Sigmoid colon (tissue), 7 donors: ENCODE measurements around the gene KRT6C. TPM values are rescaled to one million over a fixed set of nuclear protein-coding genes. Genes with fewer than 3 reads are reported as not detected.

Source experiments
- DNase-seq: peaks from one replicate; pipeline ENCODE4 v3.0.0-alpha.2; 2019
- H3K27ac ChIP-seq, 4 donors: fragments of 200-600 bp; sonication (generic); one replicate each; pipeline ENCODE4 v1.5.1; 2016 to 2019; ENCODE audit warnings: mild to moderate bottlenecking in 1 of 4
- H3K27me3 ChIP-seq, 3 donors: fragments of 200-600 bp; sonication (generic); one replicate each; pipeline ENCODE4 v1.5.1; 2019; ENCODE audit warnings: mild to moderate bottlenecking in 1 of 3
- H3K36me3 ChIP-seq, 4 donors: fragments of 200-600 bp; sonication (generic); one replicate each; pipeline ENCODE4 v1.5.1; 2016 to 2019
- H3K4me1 ChIP-seq, 4 donors: fragments of 200-600 bp; sonication (generic); one replicate each; pipeline ENCODE4 v1.5.1; 2017 to 2019
- H3K4me3 ChIP-seq, 4 donors: fragments of 200-600 bp; sonication (generic); one replicate each; pipeline ENCODE4 v1.5.1; 2017 to 2019; ENCODE audit warnings: mild to moderate bottlenecking in 2 of 4, moderate library complexity in 1 of 4
- H3K9me3 ChIP-seq, 4 donors: fragments of 200-600 bp in 3 of 4; sonication (generic) in 3 of 4; one replicate each; pipeline versions ENCODE4 v1.5.1 to v1.6.1; 2013 to 2019
- EP300 ChIP-seq, 4 donors: sonication (generic); formaldehyde crosslinking; IDR thresholded peaks; one replicate each; pipeline ENCODE4 v1.6.1; 2017; ENCODE audit warnings: antibody characterized with exemption in 4 of 4
- POLR2A ChIP-seq, 2 donors: fragments of 450-650 bp; IDR thresholded peaks; one replicate each; pipeline ENCODE4 v1.6.1; 2016; ENCODE audit warnings: antibody characterized with exemption in 2 of 2, mild to moderate bottlenecking in 2 of 2, moderate library complexity in 2 of 2
- POLR2AphosphoS5 ChIP-seq, 4 donors: sonication (generic); formaldehyde crosslinking; IDR thresholded peaks; one replicate each; pipeline ENCODE4 v1.6.1; 2017; ENCODE audit warnings: antibody characterized with exemption in 4 of 4
- WGBS, 2 donors: extraction: QIAGEN DNeasy Blood & Tissue Kit; methylation state at CpG; one replicate each; pipeline ENCODE4 v1.1.7; 2013; 5-methylcytosine and 5-hydroxymethylcytosine counted together
- intact Hi-C: fragments of 100-400 bp; cut with DNase I; formaldehyde crosslinking; loops from one replicate; pipeline ENCODE4 v1.15.1; 2023
- polyA plus RNA-seq, 3 donors: library from polyadenylated mRNA; stranded (reverse); fragments of 200-250 nt; gene quantifications; one replicate each; pipeline ENCODE4 v1.2.3, GENCODE V29; 2013
- total RNA-seq, 4 donors: library from RNA; depleted of rRNA; stranded (reverse); fragments of >200 nt; gene quantifications; one replicate each; pipeline ENCODE4 v1.1.0, GENCODE V29; 2016
- TF ChIP-seq, protein P1 (sequence below), 4 experiments: fragments of 450-650 bp in 3 of 4; fragments of 200-600 bp in 1 of 4; IDR thresholded peaks; one replicate each; pipeline ENCODE4 v1.5.1; 2016 to 2019; ENCODE audit warnings: antibody characterized with exemption in 4 of 4, mild to moderate bottlenecking in 3 of 4, moderate library complexity in 2 of 4
- donor health status: healthy with polysubstance abuse.
- donor health status: Bipolar disorder and iron deficiency.
- donor health status: healthy.

KRT6C gene
- total and polyA plus RNA-seq, 7 donors = 0.60 TPM; not detected in 6

GRCh38 chr12:52427083-52427482 is 46.5 kb downstream of the KRT6C start:
- Histone ChIP-seq H3K27me3 (no peaks in the 10 kb centered on the region), H3K4me3 (no peak overlapping the region), H3K27ac (no peak overlapping the region), H3K4me1 (peaks cover 0 to 57% (median 31%) of the 10 kb centered on the region in 4 donors), H3K9me3 (no peaks in the 10 kb centered on the region), H3K36me3 (no peaks in the 10 kb centered on the region)
- DNase-seq = no peak
- WGBS, 2 donors = 17 to 62% methylated on average over 1 of the region's 1 CpG
- intact Hi-C loops = no loop called here
- TF ChIP-seq EP300 (IDR thresholded peaks at IDR 0.05) = no peak
- no peak for TF ChIP-seq POLR2AphosphoS5 (IDR thresholded peaks at IDR 0.05)
- TF ChIP-seq POLR2A (IDR thresholded peaks at IDR 0.05) = no peak
- TF ChIP-seq, protein P1, sequence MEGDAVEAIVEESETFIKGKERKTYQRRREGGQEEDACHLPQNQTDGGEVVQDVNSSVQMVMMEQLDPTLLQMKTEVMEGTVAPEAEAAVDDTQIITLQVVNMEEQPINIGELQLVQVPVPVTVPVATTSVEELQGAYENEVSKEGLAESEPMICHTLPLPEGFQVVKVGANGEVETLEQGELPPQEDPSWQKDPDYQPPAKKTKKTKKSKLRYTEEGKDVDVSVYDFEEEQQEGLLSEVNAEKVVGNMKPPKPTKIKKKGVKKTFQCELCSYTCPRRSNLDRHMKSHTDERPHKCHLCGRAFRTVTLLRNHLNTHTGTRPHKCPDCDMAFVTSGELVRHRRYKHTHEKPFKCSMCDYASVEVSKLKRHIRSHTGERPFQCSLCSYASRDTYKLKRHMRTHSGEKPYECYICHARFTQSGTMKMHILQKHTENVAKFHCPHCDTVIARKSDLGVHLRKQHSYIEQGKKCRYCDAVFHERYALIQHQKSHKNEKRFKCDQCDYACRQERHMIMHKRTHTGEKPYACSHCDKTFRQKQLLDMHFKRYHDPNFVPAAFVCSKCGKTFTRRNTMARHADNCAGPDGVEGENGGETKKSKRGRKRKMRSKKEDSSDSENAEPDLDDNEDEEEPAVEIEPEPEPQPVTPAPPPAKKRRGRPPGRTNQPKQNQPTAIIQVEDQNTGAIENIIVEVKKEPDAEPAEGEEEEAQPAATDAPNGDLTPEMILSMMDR (IDR thresholded peaks at IDR 0.05) = no peak

DNA sequence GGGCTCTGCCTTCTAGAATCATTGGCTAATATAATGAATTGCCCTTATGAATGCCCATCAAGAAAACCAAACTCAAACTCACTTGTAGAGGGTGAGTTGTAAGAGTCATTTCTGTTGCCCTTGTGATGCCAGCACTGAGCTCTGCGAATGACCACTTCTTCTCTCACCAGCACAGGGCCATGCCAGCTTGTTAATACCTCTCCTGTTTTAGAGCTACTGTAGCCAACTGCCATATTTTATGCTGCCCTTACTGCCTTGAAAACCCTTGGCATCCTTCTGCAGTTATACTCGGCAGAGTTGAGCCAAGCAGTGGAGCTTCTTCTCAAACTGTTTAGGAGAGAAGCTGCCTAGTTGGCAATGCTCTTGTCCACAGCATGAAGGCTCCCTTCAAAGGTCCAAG is 47.6 kb downstream of the KRT6C start:
- 87 to 90% methylated on average over 2 of the region's 2 CpGs for WGBS, 2 donors
- Histone ChIP-seq H3K36me3 (no peaks in the 10 kb centered on the region), H3K4me1 (peaks cover 0 to 57% (median 31%) of the 10 kb centered on the region in 4 donors), H3K27ac (peak overlapping the region in 3 of 4 donors; percentile 43 to 83 (median 80)), H3K4me3 (no peak overlapping the region), H3K27me3 (no peaks in the 10 kb centered on the region), H3K9me3 (no peaks in the 10 kb centered on the region)
- TF ChIP-seq, protein P1 (IDR thresholded peaks at IDR 0.05) = no peak
- TF ChIP-seq POLR2AphosphoS5 (IDR thresholded peaks at IDR 0.05) = peak in 3 of 4 donors; percentile 26 to 64 (median 62)
- peak; percentile 77 for DNase-seq
- intact Hi-C loops = no loop called here

DNA sequence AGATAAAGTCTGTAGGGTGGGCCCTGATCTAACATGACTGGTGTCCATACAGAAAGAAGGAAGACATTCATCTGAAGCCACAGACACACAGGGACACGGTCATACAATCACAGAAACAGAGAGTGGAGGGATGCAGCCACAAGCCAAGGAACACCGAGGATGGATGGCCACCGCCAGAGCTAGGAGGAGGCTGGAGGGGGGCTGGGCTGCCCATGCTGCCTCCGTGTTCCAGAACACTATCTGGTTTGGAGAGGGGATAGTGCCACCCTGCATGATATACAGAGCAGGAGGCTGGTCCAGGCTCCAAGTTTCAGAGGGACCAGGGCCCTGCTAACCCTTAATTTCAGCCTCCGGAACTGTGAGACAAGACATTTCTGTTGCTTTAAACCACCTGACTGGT is 48.1 kb downstream of the KRT6C start:
- no peaks in the 10 kb centered on the region for H3K27me3 ChIP-seq
- 90% methylated on average over 5 of the region's 5 CpGs for WGBS, 2 donors
- no peak for TF ChIP-seq POLR2A (IDR thresholded peaks at IDR 0.05)
- intact Hi-C loops = no loop called here
- no peaks in the 10 kb centered on the region for H3K36me3 ChIP-seq
- no peak for DNase-seq
- H3K9me3 ChIP-seq = no peaks in the 10 kb centered on the region
- H3K4me3 ChIP-seq = no peak overlapping the region
- H3K4me1 ChIP-seq = peaks cover 0 to 57% (median 31%) of the 10 kb centered on the region in 4 donors
- peak overlapping the region in 3 of 4 donors; percentile 43 to 83 (median 80) for H3K27ac ChIP-seq

DNA sequence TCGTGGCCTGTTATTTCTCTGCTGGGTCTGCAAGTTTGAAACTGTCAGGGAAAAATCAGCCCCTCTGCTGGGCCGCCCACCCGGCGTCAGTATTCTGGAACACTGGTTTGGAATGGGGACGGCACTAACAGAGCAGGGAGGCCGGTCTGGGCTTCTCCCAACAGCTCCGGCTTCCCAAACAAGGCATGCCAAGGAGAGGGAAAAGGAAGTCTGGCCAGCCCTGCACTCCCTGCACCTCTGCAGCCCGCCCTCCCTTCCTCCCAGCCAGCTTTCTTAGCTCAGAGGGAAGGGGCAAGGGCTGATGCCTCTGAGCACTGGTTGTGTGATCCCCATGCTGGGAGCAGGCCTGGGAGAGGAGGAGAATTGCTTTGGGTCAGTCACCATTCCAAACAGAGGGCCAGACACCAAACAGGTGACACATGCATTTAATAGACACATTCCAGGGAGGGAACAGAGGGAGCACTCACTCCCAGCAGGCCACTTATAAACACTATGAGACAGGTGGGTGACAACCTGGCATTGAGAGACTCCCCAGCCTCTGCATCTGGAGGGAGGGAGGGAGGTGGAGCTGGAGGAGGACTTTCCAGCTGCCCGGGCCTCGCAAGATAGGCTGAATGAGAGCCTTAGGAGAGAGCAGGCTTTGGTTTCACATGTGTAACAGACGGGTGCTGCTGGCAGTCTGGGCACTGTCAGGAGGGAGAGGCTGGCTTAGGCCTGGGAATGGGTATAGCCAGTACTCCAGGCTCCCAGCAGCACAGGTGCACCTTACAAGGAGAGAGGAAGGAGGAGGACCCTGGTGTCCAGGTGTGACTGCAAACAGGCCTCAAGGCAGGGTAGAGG is 49.7 kb downstream of the KRT6C start:
- Histone ChIP-seq H3K4me3 (no peak overlapping the region), H3K27ac (peak overlapping the region; percentile 55 to 83 (median 79)), H3K4me1 (peaks cover 0 to 57% (median 31%) of the 10 kb centered on the region in 4 donors), H3K27me3 (no peaks in the 10 kb centered on the region), H3K9me3 (no peaks in the 10 kb centered on the region), H3K36me3 (no peaks in the 10 kb centered on the region)
- DNase-seq = peak; percentile 69
- intact Hi-C loops = loop anchor here (5.0 kb wide), 1 partner anchor 88 kb away; no protein-coding TSS in a partner anchor
- TF ChIP-seq POLR2A (IDR thresholded peaks at IDR 0.05) (no peak), EP300 (IDR thresholded peaks at IDR 0.05) (peak in 1 of 4 donors; percentile 30), POLR2AphosphoS5 (IDR thresholded peaks at IDR 0.05) (peak in 3 of 4 donors; percentile 61 to 73 (median 61))
- whole genome bisulfite sequencing, 2 donors = 73 to 80% methylated on average over 11 of the region's 11 CpGs

DNA sequence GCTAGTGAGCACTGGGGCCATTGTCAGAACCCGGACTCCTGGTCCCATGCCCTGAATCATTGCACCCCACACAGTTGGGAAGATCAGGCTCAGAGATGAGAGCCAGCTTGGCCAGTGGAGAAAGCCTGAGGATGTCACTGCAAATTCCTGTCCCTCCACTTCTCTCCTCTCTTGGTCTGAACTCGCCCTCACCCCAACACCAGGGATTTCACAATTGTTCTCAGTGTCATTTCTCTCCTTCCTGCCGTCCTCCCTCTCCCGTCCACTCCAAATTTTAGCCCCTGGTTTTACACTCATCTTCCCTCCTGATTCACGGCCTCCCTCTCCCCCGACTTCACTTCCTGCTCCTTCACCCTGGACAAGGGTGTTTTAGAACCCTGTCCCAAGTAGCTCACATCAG is 50.6 kb downstream of the KRT6C start:
- TF ChIP-seq, protein P1 (IDR thresholded peaks at IDR 0.05) = no peak
- TF ChIP-seq POLR2AphosphoS5 (IDR thresholded peaks at IDR 0.05) = peak in 3 of 4 donors; percentile 5 to 39 (median 16)
- TF ChIP-seq POLR2A (IDR thresholded peaks at IDR 0.05) = no peak
- TF ChIP-seq EP300 (IDR thresholded peaks at IDR 0.05) = no peak
- WGBS, 2 donors = 68 to 80% methylated on average over 6 of the region's 6 CpGs
- H3K36me3 ChIP-seq = no peaks in the 10 kb centered on the region
- no peak overlapping the region for H3K4me3 ChIP-seq
- peak overlapping the region; percentile 55 to 83 (median 79) for H3K27ac ChIP-seq
- intact Hi-C loops = loop anchor here (5.0 kb wide), 1 partner anchor 89 kb away; no protein-coding TSS in a partner anchor
- no peaks in the 10 kb centered on the region for H3K27me3 ChIP-seq
- no peak for DNase-seq
- H3K4me1 ChIP-seq = peaks cover 0 to 57% (median 31%) of the 10 kb centered on the region in 4 donors
- H3K9me3 ChIP-seq = no peaks in the 10 kb centered on the region
